ENCODE results near the gene CLPTM1L.
"Not testable (repeated sequence)": the region's sequence is repeated elsewhere in the genome, so short reads cannot be mapped to it uniquely, and the experiment has no call there.

Gene CLPTM1L

GRCh38 chr5:1326901-1327756, 17.8 kb downstream of the CLPTM1L start:
- not testable (repeated sequence) for DNase-seq (ENCODE audit: low read depth)

GRCh38 chr5:1326532-1326875, 18.4 kb downstream of the CLPTM1L start:
- DNase-seq (ENCODE audit: low read depth) = not testable (repeated sequence)

- no peak for DNase-seq (ENCODE audit: low read depth)
Observed at GRCh38 chr5:1325870-1326531, 18.9 kb downstream of the CLPTM1L start.

- DNase-seq (ENCODE audit: low read depth) = no peak
Observed at GRCh38 chr5:1325191-1325741, 19.6 kb downstream of the CLPTM1L start.

GRCh38 chr5:1324719-1325190, 20.1 kb downstream of the CLPTM1L start:
- no peak for DNase-seq (ENCODE audit: low read depth)

- no peak for DNase-seq (ENCODE audit: low read depth)
Observed at GRCh38 chr5:1324301-1324700, 20.6 kb downstream of the CLPTM1L start.

GRCh38 chr5:1323803-1324173, 21.1 kb downstream of the CLPTM1L start:
- DNase-seq (ENCODE audit: low read depth) = no peak

- DNase-seq (ENCODE audit: low read depth) = no peak
Observed at GRCh38 chr5:1322955-1323802, 21.7 kb downstream of the CLPTM1L start.

- no peak for DNase-seq (ENCODE audit: low read depth)
Observed at GRCh38 chr5:1322036-1322900, 22.6 kb downstream of the CLPTM1L start.

GRCh38 chr5:1321576-1321975, 23.3 kb downstream of the CLPTM1L start:
- no peak for DNase-seq (ENCODE audit: low read depth)

GRCh38 chr5:1320436-1321344, 24.2 kb downstream of the CLPTM1L start:
- DNase-seq (ENCODE audit: low read depth) = no peak

GRCh38 chr5:1319436-1320256, 25.3 kb downstream of the CLPTM1L start:
- no peak for DNase-seq (ENCODE audit: low read depth)

- no peak for DNase-seq (ENCODE audit: low read depth)
Observed at GRCh38 chr5:1318659-1319251, 26.1 kb downstream of the CLPTM1L start.

GRCh38 chr5:1317921-1318565, 26.9 kb downstream of the CLPTM1L start:
- DNase-seq (ENCODE audit: low read depth) = no peak

- no peak for DNase-seq (ENCODE audit: low read depth)
Observed at GRCh38 chr5:1316588-1317340, 28.1 kb downstream of the CLPTM1L start.

GRCh38 chr5:1315709-1316587, 29.0 kb downstream of the CLPTM1L start:
- DNase-seq (ENCODE audit: low read depth) = no peak

All from non-pigmented ciliary epithelial cell (primary cell).